Nucleus accumbens (tissue), 56 donors: ENCODE measurements around the gene ECE1.

ENCODE experiments used
- DNase-seq, 56 donors: peaks; one replicate each; lab custom pipeline; 2025; lab: John Stamatoyannopoulos, UW

Gene ECE1

DNA sequence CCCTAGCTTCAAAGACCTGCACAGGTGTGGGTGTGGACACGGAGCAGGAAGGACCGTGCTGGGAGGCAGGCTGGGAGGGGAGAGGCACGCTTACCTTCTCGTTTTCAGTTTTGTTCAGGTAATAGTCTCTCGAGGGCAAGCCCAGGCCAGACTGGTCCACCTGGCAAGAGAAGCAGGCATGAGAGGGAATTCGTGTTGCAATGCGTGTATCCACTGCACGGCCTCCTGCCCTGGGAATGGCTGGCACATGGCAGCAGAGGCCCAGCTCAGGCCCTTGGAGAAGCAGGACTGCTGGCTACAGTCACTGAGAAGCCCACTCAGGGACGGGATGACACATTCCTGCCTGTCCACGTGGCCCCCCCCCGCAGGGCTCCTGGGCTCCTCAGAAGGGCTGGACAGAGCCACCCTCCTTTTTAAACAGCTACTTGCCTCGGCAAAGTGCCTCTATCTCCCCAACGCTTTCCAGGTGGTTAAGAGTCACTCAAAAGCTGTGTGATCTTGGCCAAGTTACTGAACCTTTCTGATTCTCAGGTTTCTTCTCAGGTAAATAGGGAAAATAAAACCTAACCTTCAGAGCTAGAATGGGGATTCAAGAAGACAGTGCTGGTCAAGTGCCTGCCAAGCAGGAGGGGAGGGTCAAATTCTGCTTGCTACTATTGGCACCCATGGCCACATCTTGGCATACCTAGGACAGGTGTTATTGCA, 32.7 kb downstream of the ECE1 start:
- DNase-seq: no peak

DNA sequence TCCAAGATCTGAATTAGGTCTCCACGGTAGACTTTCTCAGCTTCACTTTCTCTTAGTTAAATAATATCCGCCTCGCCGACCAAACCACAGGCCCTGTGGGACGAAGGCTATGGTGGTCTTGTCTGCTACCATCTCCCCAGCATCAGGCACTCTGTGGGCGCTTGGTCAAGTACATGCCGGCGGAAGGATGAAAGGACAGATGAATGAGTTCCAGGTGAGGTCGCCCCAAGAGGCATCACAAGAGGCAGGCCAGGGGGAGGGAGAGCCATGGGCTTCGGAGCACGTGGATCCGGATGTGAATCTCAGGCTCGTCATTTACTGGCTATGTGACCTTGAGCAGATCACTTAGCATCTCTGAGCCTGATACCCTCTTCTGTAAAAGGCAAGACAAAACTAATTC, 33.5 kb downstream of the ECE1 start:
- DNase-seq: no peak

DNA sequence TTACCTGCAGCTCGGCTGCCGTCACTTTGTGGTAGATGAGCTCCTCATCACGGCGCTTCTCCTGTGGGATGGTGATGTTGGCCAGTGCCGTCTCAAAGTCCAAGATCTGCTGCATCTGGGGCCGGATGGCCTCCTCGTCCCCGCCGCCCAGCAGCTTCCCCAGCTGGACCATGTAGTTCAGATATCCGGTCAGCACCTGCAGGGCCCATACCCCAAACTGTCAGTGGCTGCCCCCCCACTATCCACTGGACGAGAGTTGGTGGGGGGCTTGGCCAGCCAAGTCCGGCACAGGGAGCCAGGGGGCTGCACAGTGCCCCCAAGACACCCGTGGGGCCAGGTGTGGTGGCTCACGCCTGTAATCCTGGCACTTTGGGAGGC, 34.3 kb downstream of the ECE1 start:
- DNase-seq: no peak

DNA sequence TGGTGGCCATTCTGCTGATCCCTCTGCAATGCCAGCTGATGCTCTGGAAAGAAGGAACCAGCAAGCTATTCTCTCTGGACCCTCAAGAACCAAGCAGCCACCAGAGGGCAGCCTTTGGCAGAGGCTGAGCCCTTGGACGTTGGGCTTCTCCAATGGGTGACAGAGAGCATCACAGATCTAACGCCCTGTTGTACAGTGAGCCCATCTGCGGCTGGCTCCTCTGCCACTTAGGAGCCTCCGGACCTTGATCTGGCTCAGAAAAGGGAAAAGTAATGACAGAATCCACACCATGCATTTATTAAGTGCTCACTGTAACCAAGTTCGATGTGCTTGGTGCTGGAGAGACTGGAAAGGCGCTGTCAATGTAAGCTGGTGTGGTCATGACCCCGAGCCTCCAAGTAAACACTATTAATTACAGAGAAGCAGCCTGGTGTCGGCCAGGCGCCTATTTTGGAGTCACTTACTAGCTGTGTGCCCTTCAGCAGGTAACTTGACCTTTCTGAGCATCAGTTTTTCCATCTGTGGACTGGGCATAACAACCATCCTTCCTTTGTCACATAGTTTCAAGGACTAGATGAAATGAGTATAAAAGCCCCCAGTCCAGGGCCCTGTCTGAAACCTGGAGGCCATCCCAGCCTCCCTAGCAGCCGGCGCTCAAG, 34.9 kb downstream of the ECE1 start:
- DNase-seq: peak in 54 of 56 donors; percentile 40 to 97 (median 82)

DNA sequence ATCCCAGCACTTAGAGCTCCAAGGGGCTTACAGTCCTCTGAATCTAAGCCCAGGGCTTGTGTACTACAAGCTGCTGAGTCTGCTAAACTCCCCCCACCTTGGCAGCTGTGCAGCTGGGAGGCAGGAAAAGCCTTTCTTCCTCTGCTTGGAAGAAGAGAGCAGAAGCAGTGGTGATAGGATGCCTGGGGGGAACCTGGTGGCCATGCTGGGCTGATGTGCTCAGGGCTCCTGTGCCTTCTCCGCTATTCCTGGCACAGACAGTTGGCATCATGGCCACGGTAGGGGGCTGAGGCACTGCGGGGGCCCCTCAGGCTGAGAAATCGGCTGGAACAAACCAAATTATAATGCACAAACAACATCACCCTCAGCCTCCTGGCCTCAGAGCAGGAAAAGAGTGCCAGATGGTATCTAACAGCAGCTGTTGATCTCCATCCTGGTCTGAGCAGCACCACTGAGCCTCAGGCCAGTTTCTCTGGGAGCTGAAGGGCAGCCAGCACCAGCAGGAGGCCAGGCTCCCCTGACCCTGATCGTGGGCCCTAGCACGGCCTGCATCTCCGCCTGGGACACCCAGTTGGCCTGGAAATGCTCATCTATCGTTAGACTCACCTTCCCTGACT, 35.8 kb downstream of the ECE1 start:
- DNase-seq: peak in 21 of 56 donors; percentile 15 to 60 (median 33)

DNA sequence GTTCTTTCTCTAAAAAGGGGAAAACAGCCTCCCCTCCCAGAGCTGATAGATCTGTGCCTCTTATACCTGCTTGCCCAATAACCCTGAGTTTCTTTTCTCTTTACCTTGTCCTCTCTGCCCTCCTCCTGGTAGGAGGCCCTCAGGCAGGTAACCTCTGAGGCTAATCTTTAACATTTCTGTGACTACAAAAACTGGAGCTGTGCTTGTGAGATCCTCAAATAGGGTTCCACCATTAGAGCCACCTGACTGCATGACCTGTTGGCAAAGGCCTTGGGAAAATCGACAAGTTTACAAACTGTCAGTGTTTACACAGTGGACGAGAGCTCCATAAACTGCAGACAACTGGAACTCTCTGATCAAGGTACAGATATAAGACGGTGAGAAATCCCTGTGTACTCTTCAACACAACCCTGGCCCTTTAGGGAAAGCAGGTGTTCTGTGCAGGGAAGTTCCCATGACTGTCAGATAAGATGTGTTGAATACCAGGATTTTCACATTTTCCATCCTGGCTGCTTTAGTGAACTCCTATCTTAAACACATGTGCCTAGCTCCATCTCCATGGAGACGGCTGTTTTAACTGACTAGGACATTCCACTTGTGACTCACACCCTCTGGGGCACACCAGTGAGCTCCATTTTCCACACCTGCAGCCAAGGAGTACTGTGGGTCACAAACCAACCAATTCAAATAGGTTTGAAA, 38.3 kb downstream of the ECE1 start:
- DNase-seq: peak in 11 of 56 donors; percentile 1 to 67 (median 25)

DNA sequence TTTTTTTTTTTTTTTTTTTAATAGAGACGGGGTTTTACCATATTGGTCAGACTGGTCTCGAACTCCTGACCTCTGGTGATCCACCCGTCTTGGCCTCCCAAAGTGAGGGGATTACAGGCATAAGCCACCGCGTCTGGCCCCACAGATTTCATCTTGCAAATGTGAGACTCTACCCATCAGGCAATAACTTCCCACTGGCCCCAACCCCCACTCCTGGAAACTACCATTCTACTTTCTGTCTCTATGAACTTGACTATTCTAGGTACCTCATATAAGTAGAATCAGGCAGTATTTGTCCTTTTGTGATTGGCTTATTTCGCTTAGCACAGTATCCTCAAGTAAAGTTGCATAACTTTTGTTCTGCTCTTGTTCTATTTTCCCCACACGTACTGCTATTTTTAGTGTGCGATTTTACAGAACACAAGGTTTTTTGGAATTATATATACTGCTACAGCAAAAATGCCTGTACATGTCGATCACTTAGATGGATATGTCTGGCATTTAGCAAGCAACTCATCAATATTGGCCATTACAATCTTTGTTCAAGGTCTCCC, 40.2 kb downstream of the ECE1 start:
- DNase-seq: no peak

DNA sequence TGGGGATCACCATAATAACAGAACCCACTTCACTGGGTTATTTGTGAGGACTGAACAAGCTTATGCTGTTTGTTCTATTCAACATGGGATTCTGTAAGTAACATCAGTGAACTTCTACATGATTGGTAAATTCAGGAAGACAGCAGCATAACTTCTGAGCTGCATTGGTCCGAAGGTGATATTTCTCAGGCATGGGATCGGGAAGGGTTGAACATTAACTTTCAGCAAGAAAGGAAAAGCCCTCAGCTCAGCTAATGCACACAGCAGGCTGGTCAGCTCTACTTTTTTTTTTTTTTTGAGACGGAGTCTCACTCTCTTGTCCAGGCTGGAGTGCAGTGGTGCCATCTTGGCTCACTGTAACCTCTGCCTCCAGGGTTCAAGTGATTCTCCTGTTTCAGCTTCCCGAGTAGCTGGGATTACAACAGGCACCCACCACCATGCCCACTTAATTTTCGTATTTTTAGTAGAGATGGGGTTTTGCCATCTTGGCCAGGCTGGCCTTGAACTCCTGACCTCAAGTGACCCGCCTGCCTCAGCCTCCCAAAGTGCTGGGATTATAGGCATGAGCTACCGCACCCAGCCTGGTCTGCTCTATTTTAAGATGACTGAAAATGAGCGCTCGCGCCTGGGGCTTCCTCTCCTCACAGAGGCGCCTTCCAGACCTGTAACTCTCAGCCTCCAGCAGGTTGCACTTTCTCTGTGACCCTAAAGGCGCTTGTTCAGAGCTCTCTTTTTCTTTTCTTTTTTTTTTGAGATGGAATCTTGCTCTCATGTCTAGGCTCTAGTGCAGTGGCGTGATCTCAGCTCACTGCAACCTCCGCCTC, 42.2 kb downstream of the ECE1 start:
- DNase-seq: no peak

DNA sequence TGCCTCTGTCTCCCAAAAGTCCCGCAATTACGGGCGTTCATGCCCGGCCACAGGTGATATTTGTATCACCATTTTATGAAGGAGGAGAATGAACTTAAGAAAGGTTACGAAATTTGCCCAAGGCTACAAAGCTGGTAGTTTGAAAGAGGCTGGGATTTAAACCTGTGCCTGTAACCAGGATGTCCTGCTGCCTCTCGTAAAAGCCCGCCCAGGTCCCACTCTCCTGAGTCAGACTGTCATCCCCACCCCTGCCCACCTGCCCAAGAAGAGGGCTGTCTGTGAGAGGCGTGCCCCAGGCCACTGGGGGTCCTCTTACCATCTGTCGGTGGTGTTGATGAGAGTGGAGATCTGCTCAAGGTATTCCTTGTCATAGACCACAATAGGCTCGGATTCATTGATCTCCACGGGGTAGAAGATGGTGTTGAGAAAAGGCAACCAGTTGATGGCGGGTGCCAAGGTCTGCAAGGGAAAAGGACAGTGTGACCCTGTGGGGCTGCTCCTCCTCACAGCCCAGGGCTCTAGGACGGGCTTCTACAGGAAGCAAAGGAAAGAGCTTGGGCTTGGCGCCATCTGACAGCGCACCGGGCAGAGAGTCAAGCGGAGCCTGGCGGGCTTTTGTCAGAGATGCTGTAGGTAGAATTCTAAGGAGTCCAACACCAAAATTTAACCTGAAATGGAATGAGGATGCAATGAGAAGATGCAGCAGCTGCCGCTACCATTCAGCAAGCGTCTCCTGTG, 43.2 kb downstream of the ECE1 start:
- no peak for DNase-seq

DNA sequence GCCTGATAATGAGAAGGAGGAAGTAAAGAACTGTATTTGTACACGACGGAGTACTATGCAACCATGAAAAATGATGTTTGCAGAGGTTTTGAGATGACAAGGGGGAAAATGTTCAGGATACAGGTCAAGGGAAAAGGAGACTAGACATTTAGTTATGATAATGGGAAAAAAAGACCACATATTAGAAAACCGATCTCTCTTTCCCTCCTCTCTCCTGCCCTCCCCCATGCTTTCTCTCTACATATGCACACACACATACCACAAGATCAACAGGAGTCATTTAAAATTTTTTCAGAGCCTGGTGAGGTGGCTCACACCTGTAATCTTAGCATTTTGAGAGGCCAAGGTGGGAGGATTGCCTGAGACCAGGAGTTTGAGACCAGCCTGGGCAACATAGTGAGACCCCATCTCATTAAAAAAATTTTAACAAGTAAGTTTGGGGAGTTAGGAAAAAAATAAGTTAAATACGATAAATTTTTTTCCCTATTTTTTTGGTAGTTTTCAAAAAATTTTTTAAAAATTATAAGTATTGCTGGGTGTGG, 44.5 kb downstream of the ECE1 start:
- DNase-seq: no peak

DNA sequence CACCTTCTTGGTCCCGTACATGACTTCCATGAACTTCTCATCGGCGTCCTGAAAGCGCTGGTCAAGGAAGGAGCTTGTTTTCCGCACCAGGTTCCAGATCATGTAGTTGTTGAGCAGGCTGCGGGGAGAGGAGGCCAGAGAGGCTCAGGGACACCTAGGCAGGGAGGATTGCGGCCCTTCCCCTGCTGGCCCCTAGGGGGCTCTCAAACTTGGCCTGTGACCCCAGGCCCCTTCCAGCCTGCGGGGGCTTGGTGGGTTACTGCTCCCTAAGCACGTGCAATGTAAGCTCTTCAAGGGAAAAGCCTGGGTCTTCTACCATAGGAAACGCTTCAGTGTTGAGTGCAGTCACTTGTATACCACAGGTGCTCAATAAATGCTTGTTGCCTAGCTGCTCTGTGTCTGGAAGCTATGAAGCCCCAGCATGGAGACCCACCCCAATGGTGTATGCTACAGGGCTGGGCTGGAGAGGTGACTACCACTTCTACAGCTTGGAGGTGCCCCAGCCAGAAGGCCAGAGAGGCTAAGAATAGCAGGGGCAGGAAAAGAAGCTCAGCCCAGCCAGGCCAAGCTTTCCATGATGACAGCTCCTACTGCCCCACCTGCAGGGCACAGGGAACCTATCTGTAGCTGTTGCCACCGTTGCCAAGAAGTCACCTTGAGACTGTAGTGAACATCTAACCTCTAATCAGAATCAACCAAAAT, 45.1 kb downstream of the ECE1 start:
- no peak for DNase-seq

DNA sequence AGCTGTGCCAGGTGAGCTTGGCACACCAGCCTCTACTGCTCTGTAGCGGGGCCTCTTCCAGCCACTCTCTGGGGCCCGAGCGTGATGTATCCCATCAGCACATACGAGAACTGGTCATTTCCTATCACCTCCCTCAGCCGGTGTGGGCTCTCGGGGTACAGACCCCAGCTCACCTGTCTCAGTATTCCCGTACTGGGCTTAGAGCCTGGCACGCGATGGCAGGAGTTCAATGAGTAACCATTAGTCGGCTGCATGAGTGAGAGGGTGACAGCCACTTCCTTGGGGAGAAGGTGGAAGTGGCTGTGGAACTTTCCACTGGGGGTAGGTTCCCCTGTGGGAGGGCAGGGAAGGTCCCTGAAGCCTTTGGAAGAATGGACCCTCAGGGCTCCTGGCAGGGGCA, 46.1 kb downstream of the ECE1 start:
- no peak for DNase-seq

DNA sequence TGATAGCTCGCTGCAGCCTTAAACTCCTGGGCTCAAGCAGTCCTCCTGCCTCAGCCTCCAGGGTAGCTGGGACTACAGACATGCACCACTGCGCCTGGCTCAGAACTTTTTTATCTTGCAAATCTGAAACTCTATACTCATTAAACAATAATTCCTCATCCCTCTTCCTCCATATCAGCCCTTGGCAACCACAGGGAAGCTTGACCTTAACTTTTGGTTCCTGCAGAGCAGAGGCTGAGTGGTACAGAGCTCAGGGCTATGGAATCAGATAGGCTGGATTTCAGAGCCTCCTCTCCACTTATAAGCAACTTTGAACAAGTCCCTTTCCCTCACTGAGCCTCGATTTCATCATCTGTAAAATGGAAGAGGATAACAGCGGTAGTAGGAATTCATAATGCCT, 47.4 kb downstream of the ECE1 start:
- no peak for DNase-seq

DNA sequence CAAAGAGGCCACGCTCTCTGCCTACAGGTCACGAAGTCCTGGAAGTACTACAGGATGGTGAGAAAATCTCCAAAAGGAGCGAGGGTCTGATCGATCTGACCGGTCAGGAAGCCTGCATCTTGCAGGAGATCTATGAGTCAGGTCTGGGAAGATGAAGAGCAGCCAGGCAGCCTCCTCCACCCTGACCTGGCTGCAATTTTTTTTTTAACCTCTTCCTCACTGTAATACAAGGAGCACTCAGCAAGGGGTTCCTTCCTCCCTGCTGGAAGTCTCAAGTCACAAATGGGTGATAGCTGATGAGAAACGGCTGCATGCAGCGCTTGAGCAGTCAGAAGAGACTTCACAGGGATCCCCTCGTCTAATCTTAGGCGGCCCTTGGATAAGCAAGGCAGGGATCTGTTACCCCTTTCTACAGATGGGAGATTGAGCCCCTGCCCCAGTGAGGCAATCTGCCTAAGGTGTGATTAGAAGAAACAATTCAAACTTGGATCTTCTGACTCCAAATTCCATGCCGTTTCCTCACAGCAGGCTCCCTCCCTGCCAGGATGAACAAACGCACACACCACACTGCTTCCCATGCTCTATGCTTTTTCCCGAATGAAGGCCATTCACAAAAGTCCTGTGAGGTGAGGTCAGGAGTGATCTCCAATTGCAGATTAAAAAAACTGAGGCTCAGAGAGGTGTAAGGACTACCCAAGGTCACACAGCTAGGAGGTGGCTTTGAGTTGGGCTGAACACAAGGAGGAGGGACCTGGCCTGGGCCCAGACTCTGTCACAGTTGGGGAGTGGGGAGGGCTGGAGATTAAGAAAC, 48.3 kb downstream of the ECE1 start:
- no peak for DNase-seq

DNA sequence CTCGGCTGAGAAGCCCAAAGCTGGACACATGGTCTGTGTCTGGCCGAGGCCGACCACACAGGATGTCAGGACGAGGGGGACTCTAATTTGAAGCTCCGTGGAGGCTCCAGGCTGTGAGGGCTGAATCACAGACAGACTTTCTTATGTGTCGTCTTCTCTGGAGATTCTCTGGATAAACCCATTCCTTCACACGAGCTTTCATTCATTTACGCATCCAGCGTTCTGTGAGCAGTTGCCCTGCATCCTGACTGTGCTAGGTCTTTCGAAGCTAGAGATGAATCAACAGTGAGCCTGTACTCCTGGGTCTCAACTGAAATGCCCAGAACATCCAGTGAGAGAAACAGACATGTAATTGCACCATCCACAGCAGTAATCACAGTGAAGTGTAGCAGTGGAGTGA, 49.6 kb downstream of the ECE1 start:
- DNase-seq: no peak

DNA sequence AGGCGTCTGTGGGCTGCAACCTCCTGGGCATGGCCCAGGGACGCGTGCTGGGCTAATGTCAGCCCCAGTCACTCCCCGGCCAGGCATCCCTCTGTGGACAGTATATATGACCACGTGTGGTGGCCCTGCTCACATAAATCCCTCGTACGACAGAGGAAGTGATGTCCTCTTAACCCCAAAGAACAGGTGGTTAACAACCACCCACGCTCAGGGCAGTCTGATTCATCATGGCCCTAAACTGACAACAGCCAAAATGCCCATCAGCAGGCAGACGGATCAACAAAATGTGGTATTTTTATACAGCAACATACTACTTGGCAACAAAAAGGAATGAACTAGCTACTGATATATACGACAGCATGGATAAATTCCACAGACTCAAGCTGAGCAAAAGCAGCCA, 51.0 kb downstream of the ECE1 start:
- DNase-seq: no peak

DNA sequence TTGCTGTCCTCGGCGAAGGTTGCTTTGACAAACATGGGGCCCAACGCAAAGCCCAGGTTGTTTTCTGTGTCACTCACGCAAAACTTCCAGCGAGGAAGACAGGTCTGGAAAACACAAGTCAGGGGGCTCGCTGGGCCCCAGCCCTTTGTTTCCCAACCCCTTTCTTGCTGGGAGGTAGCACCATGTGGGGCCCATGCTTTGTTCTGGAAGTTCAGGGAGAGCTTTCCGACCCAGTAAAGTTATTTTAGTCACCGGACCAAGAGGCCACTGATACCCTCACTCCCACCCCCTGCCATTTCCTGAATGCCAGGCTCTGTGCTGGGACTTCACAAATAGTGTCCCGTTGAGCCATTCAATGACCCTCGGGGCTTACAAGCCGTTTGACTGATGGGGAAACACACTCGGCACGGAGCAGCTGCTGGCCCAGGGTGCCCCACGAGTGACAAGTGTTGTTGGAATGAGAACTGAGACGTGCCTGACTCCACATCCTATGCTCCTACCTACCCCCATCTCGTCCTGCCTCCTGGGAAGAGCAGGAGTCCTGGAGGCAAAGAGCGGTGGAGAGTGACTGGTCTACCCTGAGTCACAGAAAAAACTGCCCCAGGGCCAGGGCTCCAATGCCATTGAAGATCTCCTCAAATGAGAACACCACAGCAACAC, 52.0 kb downstream of the ECE1 start:
- DNase-seq: no peak
